Kidney glomerular epithelial cell (primary cell): Measurements from ENCODE around the gene GOLGA6L22.
"Not testable (repeated sequence)": the region's sequence is repeated elsewhere in the genome, so short reads cannot be mapped to it uniquely, and the experiment has no call there.

Experiments used
- DNase-seq: peaks from one replicate; lab custom pipeline; 2025; lab: John Stamatoyannopoulos, UW

GOLGA6L22 gene, protein sequence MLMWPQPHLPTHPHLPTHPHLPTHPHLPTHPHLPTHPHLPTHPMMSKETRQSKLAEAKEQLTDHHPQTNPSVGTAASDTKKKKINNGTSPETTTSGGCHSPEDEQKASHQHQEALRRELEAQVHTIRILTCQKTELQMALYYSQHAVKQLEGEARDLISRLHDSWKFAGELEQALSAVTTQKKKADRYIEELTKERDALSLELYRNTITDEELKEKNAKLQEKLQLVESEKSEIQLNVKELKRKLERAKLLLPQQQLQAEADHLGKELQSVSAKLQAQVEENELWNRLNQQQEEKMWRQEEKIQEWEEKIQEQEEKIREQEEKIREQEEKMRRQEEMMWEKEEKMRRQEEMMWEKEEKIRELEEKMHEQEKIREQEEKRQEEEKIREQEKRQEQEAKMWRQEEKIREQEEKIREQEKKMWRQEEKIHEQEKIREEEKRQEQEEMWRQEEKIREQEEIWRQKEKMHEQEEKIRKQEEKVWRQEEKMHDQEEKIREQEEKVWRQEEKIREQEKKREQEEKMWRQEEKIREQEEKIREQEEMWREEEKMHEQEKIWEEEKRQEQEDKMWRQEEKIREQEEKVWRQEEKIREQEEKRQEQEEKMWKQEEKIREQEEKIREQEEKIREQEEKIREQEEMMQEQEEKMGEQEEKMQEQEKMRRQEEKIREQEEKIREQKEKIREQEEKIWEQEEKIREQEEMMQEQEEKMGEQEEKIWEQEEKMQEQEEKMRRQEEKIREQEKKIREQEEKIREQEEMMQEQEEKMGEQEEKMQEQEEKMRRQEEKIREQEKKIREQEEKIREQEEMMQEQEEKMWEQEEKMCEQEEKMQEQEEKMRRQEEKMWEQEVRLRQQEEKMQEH

DNA sequence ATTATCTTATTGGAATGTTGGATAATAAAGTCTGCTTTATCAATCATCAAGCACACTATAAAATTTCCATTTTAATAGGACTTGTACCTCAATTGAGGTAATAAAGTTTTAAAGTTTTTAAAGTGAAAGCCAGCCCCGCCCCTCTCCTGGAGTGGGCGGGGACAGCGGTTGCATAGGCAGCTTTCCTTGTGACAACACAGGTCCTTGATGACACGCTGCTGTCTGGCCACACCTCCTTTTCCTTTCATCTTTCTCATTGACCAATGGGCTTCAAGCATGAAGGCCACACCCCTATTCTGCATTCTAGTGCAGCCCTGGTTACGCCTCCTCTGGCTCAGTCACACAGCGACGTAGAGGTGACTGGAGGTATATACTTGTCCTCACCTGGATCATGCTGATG is at the start of gene GOLGA6L22:
GOLGA6L22 (plus strand) TSS at position 301 of the 400 bp plus-strand sequence; CDS start at position 392, 91 bp downstream.
- DNase-seq, result not testable (repeated sequence)

DNA sequence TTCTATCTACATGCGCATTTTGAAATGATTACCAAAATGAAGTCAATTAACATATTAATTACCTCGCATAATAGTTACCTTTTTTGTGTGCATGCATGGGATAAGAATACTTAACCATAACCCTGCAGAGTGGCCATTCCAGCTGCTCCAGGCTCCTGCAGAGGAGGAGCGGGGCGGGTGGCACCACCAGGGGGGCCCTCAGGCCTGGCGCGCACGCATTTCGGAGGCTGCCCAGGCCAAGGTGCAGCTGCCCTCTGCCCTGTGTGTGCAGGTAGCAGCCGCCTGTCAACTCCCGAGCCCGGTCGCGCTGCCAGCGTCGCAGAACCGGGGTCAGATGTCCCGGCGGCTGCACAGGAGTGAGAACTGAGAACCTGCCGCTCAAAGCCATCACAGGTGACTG is 41.4 kb upstream of the GOLGA6L22 start:
- not testable (repeated sequence) for DNase-seq

DNA sequence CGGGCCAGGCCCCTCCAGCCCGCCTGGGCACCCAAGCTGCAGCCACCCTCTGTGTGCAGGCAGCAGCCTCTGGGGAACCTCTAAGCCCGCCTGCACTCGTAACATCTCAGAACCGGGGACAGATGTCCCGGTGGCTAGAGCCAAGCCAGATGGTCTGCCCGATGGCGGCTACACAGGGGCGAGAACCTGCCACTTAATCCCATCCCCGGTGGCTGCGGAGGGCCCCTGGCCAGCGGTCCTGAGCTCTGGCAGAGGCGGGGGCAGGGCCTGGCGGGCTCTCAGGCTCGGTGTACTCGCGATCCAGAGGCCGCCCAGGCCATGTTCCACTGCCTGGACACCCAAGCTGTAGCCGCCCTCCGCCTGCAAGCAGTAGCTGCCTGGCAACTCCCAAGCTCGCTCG is 40.9 kb upstream of the GOLGA6L22 start:
- DNase-seq, result not testable (repeated sequence)

DNA sequence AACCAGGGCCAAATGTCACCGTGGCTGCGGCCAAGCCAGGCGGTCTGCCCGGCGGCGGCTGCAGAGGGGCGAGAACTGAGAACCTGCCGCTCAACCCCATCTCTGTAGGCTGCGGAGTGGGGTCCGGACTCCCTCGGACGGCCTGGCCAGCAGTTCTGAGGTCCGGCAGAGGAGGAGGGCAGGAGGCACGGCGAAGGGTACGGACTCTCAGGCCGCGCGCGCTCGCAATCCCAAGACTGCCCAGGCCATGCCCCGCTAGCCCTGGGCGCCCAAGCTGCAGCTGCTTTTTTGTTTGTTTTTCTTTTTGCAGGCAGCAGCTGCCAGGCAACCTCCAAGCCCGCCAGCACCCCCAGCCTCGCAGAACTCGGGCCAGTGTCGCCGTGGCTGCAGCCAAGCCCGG is 40.5 kb upstream of the GOLGA6L22 start:
- DNase-seq, result not testable (repeated sequence)

DNA sequence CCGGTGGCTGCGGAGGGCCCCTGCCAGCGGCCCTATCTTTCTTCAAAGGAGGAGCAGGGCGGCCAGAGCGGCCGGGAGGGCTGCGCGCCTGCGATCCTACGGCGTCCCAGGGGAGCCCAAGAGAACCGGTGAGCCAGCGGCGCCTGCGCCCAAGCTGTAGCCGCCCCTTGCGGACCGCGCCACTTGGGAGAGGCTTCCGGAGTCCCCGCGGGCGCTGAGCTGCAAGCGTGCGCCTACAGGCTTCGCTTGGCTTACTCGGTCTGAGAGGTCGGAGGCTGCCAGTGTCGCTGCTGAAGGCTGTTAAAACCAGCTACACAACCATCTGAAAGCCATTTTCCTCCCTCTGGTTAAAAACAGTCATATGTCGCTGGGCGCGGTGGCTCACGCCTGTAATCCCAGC is 40.0 kb upstream of the GOLGA6L22 start:
- not testable (repeated sequence) for DNase-seq

DNA sequence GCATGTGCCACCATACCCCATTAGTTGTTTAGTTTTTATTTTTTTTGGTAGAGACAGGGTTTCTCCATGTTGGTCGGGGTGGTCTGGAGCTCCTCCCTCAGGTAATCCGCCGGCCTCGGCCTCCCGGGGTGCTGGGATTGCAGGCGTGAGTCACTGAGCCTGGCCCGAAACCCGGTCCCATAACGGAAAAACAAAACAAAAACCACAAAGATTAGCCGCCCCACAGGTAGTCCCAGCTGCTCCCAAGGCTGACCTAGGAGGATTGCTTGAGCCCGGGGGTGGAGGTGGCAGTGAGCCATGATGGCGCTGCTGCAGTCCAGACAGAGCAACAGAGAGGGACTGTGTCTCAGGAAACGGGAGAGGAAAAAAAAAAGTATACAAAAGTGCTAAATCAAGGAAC is 38.4 kb upstream of the GOLGA6L22 start:
- DNase-seq, result not testable (repeated sequence)

- not testable (repeated sequence) for DNase-seq
Measured at GRCh38 chr15:22429426-22429825, 29.3 kb upstream of the GOLGA6L22 start.

GRCh38 chr15:22431687-22432086 is 27.0 kb upstream of the GOLGA6L22 start:
- not testable (repeated sequence) for DNase-seq

GRCh38 chr15:22494490-22495113 is 35.9 kb downstream of the GOLGA6L22 start:
- not testable (repeated sequence) for DNase-seq

GRCh38 chr15:22497200-22497599 is 38.5 kb downstream of the GOLGA6L22 start:
- DNase-seq, result not testable (repeated sequence)

- DNase-seq, result not testable (repeated sequence)
Measured at GRCh38 chr15:22498220-22498925, 39.7 kb downstream of the GOLGA6L22 start.

DNA sequence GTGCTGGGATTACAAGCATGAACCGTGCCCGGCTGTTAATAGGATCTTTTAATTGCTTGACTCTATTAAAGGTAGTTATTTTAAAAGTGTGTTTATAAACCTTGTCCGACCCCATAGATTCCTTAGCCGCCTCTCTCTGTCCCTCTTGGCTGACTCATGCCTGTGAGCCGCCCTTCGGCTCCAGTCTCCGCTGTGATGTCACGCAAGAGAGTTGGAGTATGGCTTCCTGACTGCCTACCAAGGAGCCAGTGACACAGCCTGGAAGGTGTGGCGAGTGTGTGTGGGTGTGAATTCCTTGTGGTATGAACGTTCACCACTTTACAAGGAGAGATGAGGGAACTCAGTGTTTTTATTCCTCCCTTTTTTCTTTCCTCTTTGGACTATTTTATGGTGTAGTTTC is 43.6 kb downstream of the GOLGA6L22 start:
- DNase-seq, result not testable (repeated sequence)

GRCh38 chr15:22506959-22507358 is 48.3 kb downstream of the GOLGA6L22 start:
- DNase-seq, result not testable (repeated sequence)

DNA sequence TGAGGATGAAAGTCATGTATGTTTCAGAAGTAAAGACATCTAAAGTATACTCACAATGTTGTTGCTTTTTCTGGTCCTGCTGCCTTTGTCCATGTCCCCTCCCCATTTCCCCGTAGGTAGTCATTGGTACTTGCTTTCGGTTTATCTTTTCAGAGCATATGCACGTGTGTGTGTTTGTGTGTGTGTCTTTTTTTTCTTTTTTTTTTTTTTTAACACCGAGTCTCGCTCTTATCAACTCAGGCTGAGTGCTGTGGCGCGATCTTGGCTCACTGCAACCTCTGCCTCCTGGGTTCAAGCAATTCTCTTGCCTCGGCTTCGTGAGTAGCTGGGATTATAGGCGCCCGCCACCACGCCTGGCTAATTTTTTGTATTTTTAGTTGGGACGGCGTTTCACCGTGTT is 57.4 kb downstream of the GOLGA6L22 start:
- DNase-seq, result not testable (repeated sequence)
